Lower leg skin (tissue), 3 donors: Measurements from ENCODE around the gene FGFRL1.

Source experiments
- CTCF ChIP-seq, 3 donors: fragments of 450-650 bp; IDR thresholded peaks; one replicate each; pipeline ENCODE4 v1.5.1; 2016; ENCODE audit warnings: antibody characterized with exemption in 3 of 3, mild to moderate bottlenecking in 3 of 3, moderate library complexity in 2 of 3
- POLR2A ChIP-seq, 2 donors: fragments of 450-650 bp; IDR thresholded peaks; one replicate each; pipeline ENCODE4 v1.6.1; 2016 to 2017; ENCODE audit warnings: antibody characterized with exemption in 2 of 2, mild to moderate bottlenecking in 1 of 2, moderate library complexity in 1 of 2

DNA sequence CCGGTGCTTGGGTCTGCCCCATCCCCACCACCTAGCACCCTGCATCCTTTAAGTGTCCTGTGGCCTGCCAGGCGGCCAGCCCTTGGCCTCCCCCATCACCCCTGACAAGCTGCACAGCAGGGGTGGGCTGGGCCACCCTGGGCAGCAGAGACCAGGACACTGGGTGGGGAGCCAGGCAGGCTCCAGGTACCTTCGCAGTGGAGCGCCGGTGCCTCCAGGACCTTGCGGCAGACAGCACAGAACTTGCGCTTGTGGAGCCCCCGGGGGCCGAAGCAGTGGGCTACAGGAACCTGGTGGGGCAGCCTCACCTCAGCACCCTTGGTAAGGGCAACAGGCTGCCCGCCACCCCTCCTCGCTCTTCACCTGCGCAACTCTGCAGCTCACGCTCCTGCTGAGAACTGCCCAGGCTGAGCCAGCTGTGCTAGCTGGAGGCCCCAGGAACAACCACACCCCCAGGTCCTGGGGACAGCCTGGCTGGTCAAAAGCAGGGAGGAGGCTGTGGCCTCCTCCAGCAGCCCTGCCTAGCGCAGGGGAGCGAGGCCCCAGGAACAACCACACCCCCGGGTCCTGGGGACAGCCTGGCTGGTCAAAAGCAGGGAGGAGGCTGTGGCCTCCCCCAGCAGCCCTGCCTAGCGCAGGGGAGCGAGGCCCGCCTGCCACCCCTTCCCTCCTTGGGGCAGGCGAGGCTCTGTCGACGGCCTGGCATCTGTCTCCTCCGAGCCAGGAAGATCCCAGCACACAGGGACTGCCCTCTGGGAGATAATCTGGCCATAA is 42.6 kb upstream of the FGFRL1 start:
- TF ChIP-seq POLR2A (IDR thresholded peaks at IDR 0.05): no peak
- TF ChIP-seq CTCF (IDR thresholded peaks at IDR 0.05): no peak
